Measurements from ENCODE around the gene PKIG.

PKIG gene

DNA sequence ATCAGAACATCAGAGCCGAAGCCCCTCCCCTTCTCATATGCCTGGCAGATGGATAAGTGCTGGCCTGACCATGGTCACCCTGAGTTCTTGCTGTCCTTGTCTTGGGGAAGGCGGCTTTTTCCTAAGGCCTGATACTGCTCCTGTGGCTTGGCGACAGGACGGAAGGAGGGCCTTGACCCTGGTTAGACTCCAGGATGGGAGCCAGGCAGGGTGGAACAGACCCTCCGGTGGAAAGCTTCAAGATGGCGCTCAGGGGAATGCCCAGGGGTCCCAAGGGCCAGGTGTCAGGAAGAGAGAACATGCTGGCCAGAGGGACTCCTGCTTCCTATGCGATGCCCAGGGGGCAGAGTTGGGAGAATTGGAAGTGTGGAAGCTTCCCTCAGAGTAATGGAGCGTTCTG, 39.6 kb downstream of the PKIG start:
- no peak for DNase-seq

DNA sequence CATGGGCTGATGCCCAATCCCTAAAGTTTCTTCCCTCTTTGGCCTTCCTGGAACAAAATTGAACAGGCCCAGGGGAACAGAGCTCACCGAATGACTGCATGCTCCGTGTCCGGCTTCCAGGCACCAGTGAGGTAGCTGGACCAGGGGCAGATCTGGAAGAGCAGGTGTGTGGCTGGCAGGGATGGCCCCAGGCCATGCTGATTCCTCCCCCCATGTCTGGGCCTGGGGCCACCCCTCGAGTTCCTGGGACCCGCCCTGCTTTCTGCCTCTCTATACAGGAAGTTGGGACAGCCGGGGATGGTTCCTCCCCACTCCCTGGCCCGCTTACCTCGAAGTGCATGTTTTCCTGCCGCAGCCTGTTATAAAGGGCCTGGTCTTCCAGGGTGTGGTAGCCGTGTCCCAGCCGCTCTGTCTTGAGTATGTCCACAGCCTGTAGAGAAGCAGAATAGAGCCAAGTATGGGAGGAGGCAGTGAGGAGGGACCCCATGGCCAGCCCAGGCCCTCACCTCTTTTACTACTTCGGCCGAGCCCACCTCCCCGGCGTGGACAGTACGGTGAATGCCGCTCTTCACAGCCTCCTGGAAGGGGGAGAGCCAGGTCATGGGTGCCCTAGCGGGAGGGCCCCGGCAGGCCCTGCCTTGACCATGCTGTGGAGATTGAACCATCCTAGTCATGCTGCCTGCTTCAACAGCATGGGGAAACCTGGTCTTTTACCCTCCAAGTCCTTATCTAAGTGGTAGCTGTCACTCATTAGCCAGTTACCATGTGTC, 40.3 kb downstream of the PKIG start:
- DNase-seq, result no peak

DNA sequence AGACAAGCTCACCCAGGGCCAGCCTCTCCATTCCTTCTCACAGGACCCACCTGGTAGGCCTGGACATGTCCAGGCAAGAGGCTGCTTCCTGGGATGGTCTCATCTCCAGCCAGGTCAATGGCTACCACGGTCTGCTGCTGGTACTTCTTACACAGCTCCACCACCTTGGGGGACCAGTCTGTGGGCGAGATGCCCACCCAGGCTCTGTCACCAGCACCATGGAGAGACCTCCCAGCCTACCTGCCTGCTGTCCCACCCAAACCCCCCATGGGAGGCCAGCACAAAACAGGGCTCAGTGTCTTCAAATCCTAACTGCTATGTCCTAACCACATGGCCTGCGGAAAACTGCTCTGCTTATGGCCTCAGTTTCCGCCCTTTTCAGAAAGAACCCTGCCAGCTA, 41.8 kb downstream of the PKIG start:
- DNase-seq, result no peak

DNA sequence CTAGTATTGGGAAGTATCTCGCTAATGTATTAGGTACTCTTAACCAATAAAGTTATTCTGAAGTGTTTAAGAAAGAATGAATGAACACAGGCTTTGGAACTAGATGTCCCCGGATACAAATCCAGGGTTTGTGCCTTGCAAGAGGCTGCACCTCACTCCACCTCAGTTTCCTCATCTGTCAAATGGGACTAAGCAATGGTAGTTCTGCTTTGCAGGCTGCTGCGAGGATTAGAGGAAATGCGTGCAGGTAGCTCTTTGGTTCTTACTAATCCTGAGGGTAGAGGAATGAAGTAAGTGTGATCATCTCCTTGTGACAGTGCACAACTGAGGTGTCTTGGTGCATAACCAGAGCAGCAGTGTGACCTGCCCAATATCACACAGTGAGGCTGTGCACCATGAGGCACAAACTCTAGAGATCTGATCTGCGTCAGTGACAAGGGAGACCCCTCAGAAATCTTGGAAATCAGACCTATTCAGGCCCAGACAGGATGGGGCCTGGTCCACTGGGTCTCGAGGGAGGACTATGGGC, 42.4 kb downstream of the PKIG start:
- DNase-seq, result no peak

DNA sequence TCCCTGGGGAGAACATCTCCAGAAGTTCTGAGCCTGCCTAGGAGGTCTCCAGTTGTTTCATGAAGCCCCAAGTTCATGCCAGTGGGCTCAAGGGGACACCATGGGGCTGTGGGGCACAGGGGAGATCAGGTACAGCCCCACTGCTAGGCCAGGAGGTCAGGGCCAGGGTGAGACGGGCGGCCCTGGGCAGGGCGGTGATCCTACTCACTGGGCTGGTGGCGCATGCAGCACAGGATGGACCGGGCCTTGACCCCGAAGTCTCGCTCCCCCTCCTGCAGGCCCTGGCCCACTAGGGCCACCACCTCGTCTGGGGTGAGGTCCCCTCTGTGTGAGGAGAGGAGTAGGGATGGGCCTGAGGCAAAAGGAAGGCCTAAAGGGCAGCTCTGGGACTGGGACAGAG, 43.0 kb downstream of the PKIG start:
- no peak for DNase-seq

DNA sequence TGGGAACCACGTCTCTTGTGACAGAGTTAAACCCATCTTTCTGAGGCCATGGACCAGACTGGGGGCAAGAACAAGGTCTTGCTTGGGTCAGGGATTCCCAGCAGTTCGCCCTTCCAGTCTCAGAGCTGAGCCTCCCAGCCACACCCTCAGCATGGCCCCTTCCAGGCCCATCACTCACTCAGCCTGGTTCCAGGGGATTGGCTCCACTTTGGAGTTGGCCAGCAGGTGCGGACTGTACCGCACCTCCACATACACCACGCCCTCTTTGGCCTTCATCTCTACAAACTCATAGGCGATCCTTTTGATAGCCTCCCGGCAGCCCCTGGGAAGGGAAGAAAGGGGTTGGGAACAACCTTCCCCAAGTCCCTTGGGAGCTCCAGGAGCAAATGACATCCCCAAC, 43.9 kb downstream of the PKIG start:
- no peak for DNase-seq

DNA sequence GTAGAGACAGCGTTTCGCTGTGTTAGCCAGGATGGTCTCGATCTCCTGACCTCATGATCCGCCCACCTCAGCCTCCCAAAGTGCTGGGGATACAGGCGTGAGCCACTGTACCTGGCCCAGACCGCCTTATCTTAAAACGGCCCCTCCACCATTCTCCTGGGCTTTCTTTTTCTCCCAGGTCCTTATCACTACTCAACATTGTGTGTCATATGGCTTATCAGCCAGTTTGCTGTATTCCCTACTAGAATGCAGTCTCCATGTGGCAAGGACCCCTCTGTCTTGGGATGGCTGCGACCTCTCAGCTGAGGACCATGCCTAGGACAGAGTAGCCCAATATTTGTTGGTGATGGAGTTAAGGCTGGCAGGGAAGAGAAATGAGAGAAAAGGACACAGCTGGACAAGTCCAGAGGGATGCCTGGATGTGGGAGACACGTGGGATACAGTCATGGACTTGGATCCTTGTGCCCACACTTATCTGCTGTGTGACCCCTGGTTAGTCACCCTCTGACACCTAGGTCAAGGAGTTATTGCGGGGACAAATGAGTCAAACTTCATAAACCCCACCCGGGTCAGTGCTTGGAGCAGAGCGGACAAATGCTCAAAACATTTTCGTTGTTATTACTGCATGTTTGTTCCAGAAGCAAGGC, 45.1 kb downstream of the PKIG start:
- no peak for DNase-seq

DNA sequence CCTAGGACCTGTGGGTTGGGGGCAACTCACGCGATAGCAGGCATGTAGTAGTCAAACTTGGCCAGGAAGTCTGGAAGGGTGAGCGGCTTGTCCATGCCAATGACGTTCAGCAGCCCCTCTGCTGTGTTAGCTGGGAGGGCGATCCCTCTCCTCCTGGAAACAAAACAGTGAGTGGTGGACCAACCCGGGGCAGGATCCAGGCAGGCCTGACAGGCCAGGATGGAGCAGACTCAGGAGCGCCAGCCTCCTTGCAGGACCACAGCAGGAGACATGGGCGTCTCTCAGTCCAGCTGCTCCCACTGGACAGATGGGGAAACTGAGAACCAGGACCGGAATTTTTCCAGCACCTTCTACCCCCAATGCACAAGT, 46.6 kb downstream of the PKIG start:
- DNase-seq, result no peak

DNA sequence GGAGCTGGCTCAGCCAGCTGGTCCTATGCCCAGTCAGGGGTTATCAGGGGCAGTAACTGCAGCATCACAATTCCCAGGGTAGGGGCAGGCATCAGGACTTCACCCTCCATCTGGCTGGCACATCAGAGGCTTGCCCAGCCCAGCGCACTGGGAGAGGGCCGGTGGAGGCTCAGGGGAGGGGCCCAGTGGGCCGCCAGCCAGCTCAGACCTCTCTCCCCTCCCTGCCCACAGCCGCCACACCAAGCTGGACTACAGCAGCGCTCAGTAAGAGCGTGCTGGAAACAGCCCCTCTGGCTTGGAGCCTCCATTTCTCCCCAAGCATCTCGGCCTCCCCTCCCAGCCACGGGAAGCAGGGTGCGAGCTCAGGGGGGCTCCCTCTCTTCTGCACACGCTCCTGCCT, 47.2 kb downstream of the PKIG start:
- DNase-seq, result no peak

DNA sequence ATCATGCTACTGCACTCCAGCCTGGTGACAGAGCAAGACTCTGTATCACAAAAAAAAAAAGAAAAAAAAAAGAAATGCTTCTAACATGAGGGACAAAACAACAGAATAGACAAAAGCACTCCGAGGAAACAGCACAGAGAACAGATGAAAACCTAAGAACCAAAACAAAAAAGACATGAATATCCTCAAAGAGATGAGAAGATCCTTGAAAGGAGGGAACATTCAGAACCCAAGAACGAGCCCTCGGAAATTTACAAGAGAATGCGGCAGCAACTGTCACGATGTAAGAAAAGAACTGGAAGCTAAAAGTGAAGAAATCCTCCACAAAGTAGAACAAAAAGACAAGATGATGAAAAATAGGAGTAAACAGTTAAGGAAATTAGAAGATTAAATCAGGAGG, 47.9 kb downstream of the PKIG start:
- no peak for DNase-seq

DNA sequence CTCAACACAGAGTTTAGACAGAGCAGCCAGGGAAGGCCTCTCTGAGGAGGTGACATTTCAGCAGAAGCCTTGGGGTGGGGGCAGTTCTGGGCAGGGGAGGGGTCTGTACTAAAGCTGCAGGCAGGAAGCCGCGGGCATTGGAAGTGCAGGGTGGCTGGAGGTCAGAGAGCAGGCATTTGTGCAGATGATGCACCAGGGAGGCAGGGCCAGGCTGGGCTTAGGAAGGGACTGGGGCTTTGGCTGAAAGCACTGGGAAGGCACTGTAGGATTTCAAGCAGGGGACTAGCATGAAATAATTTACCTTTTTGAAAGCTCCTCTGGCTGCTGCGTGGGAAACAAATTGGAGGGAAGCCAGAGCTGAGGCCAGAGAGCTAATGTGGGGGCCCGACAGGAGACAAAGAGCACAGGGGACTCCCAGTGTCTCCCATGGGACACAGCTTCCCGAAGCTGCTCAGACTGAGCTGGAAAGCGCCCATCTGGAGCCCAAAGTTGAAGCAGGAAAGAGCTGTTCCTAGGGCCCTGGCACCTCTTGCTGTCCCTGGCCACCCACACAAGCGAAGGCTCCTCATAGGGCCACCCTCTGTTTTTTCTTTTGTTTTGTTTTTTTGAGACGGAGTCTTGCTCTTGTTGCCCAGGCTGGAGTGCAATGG, 49.8 kb downstream of the PKIG start:
- no peak for DNase-seq

DNA sequence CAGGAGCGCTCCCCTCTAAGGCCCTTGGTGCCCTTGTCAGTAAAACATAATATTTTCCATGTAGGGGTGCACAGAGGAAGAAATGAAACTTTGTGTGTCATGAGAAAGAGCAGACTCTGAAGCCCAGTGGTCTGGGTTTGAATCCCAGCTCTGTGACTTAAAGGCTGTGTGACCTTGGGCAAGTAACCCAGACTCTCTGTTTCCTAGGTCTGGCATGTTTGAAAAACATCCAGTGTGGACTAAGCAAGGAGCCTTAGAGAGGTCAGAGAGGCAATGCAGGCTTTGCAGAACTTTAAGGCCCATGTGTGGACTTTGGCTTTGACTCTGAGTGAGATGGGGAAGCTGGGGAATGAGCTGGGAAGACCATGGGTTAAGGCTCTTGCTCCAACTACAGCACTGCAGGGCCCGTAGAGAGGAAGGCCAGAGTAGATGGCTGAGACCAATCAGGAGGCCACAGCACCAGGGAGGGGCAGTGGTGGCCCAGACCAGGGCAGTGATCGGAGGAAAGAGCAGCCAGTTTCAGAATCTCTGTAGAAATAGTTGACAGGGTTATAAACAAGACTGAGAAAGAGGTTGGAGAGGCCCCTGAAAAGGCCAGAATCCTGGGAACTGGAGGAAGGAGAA, 50.9 kb downstream of the PKIG start:
- DNase-seq, result no peak

DNA sequence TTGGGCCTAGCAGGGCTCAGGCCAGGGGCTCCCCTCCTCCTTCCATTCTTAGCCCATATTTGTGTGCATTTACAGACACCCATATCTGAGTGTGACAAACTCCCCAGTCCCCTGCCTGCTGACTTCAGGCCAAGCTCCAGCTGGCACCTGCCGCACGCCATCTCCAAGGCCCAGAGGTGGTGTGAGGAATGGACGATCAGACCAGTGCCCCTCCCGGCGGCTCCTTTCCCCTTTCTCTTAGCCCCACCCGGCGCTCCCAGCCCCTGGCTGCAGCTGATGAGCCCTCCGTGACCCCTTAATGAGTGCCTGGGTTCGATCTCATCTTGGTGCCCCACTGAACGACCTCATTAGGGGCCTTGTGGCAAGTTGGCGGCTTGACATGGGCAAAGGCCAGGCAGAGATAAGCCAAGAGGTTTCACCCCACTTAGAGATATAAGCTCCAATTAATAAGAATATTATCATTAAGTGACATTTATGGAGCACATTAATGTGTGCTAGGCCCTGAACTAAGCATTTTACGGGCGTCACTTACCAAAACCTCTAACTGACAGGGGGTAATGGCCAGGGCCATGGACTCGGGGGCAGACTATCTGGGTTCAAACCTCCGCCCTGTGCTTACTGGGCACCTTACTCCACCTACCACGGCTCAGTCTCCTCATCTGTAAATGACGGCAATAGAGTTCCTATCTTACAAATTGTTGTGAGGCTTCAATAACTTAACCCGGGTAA, 51.7 kb downstream of the PKIG start:
- no peak for DNase-seq

DNA sequence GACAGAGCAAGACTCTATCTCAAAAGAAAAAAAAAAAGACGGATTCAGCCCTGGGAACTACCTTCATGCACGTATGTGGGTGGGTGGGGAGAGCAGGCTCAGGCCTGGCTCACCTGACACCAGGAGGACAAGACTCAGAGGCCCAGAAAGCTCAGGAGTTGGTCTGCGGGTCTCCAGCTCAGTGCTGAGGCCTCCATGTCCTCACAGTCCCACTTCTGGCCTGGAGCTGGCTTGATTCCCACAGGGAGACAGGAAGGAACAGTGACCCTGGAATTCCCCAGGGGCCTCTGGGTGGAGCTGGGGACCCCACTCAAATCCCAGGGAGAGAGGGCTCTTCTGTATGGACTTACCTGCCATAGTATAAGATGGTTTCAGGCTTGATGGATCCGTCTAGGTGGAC, 53.5 kb downstream of the PKIG start:
- DNase-seq, result no peak

DNA sequence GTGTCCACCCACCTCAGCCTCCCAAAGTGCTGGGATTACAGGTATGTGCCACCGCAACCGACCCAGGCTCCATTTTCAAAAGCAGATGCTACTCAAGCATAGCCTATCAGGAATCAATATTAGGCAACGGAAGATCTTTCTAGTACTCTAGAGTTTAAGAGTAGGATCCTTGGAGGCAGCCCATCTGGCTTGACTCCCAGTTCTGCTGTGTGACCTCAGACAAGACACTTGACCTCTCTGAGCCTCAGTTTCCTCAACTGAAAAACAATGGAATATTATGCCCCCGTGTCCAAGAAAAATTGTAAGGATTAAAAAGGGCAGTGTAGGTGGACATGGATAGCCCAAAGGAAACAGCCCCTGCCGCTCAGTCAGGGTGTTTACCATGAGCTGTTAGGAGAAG, 54.7 kb downstream of the PKIG start:
- no peak for DNase-seq

DNA sequence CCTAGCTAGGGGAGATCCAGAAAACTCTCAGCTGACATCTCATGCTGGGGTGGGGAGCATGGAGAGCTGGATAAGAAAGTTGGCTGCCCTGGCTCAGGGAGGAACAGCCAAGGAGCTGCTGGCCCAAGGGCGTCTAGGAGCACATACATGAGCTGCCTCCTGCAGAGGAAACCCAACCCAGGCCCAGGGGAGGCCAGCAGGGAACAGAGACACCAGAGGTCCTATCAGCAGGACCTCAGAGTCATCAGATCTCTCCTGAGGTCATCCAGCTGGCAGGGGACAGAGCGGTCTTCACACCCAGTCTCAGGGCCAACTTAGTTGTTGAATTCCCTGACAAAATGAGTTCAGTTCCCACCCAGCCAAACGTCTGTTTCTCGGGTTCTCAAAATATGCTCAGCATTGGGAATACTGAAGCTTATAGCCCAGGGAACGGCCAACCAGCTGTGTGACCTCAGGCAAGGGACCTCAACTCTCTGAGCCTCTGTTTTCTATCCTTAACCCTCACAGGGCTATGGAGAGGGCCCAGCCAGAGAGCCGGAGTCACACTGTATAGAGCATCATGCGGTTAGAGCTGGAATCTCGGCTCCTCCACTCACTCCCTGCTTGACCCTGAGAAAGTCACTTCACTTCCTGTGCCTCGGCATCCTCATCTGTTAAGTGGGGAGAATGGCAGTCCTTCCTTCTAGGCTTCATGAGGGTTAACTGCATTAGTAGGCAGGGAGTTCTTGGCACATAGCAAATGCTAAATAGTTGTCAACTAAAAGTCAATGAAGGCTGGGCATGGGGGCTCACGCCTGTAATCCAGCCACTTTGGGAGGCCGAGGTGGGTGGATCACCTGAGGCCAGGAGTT, 55.4 kb downstream of the PKIG start:
- no peak for DNase-seq

DNA sequence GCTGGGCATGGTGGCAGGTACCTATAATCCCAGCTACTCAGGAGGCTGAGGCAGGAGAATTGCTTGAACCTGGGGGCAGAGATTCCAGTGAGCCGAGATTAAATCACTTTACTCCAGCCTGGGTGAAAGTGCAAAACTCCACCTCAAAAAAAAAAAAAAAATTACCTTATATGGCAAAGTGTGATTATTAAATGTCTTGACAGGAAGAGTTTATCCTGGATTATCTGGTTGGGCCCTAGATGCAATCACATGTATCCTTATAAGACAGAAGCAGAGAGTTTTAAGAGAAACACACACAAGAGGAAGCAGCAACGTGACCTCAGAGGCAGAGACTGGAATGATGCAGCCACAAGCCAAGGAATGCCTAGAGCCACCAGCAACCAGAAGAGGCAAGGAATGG, 58.1 kb downstream of the PKIG start:
- DNase-seq, result no peak

DNA sequence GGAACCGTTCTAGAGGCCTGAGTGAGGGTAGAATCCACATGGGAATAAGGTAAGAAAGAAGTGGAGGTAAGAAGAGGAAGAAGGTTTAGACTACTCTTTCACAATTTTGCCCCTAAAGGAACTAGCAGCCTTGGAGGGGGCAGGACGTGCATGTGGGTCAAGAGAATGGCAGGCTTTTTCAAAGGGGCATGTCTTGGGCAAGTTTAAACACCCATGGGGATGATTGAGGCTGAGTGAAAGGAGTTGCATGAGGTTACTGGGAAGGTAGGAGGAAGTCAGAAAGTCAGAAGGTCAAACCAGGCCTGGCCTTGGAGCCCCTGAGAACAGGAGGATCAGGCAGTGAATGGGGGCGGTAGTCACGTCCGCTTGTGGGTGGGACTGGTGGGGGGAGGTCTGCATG, 58.9 kb downstream of the PKIG start:
- DNase-seq, result no peak

DNA sequence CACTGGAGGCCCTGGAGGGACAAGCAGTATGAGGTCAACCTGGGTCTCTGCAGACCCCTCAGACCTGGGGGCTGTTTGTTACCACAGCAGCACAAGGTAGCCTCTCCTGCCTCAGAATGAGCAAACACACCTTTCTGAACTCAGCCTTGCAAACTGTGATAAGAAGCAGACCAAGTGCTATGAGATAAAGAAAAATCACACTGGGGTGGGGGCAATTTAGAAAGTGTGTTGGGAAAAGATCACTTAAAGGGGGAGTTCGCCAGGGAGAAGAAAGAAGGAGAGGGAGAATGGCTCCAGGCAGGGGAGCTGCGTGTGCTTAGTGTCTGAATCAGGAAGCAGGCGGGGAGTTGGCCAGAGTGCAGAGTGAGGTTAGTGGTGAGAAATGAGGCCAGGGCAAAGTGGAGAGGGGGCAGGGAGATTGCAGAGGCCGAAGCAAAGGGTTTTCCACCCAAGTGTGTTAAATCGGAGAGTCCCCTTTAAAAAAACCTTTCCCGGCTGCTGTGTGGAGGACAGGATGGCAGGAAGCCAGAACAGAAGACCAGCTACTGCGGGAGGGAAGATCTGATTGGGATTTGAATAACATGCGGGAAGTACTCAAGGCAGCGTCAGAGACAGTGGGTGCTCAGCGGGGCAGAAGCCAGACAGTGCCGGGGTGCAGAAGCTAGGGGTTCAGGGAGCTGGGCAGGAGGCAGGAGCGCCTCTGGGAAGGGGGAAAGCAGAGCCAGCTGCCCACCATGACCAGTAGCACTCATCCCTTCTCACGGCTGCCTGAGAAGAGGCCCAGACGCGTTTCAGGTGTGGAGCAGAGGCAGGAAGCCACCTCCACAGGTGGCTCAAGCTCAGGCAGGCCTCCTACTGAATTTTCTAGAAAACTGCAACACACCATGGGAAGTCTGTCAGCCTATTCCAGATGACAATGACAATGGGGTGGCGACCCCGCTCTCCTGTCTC, 60.1 kb downstream of the PKIG start:
- no peak for DNase-seq

DNA sequence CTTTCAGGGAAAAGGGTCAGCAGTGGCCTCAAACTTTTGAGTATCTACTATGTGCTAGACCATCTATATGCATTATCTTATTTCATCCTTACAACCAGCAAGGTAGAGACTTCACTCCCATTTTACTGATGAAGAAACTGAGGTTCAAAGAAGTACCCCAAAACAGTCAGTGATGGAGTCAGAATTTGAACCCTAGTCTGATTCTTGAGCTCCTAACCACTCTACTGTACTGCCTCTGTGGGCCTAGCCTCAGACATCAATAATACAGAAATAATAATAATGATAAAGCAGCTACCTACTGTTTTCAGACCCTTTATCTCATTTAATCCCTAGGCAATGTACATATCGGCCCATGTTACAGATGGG, 60.8 kb downstream of the PKIG start:
- no peak for DNase-seq
